ENCODE data around the gene VAV2.

VAV2 gene

GRCh38 chr9:133794016-133794760 lies 197.9 kb downstream of the VAV2 start:
- no peak for TF ChIP-seq CTCF (IDR thresholded peaks at IDR 0.05)
- no peak for TF ChIP-seq ZFX (IDR thresholded peaks at IDR 0.05; ENCODE audit: borderline replicate concordance)
- no peak overlapping the region for H3K27ac ChIP-seq

GRCh38 chr9:133793471-133793870 lies 198.7 kb downstream of the VAV2 start:
- H3K27ac ChIP-seq, result no peak overlapping the region

GRCh38 chr9:133792721-133793470 lies 199.2 kb downstream of the VAV2 start:
- peak; percentile 75 for TF ChIP-seq CTCF (IDR thresholded peaks at IDR 0.05)
- TF ChIP-seq ZFX (IDR thresholded peaks at IDR 0.05; ENCODE audit: borderline replicate concordance), result no peak
- H3K27ac ChIP-seq, result no peak overlapping the region

More at GRCh38 chr9:133793471-133793870, 198.7 kb downstream of the VAV2 start:
- no peak for TF ChIP-seq CTCF (IDR thresholded peaks at IDR 0.05)
- no peak for TF ChIP-seq ZFX (IDR thresholded peaks at IDR 0.05; ENCODE audit: borderline replicate concordance)

GRCh38 chr9:133791735-133792649 lies 200.1 kb downstream of the VAV2 start:
- no peak for TF ChIP-seq CTCF (IDR thresholded peaks at IDR 0.05)
- TF ChIP-seq ZFX (IDR thresholded peaks at IDR 0.05; ENCODE audit: borderline replicate concordance), result no peak

GRCh38 chr9:133791069-133791468 lies 201.1 kb downstream of the VAV2 start:
- TF ChIP-seq ZFX (IDR thresholded peaks at IDR 0.05; ENCODE audit: borderline replicate concordance) (no peak), CTCF (IDR thresholded peaks at IDR 0.05) (no peak)
- no peak overlapping the region for H3K27ac ChIP-seq

More at GRCh38 chr9:133791735-133792649, 200.1 kb downstream of the VAV2 start:
- no peak overlapping the region for H3K27ac ChIP-seq

- no peak overlapping the region for H3K27ac ChIP-seq
- no peak for TF ChIP-seq ZFX (IDR thresholded peaks at IDR 0.05; ENCODE audit: borderline replicate concordance)
Measured at GRCh38 chr9:133789778-133790177, 202.3 kb downstream of the VAV2 start.
